Measurements from ENCODE around the gene PRUNE2. TPM values are rescaled to one million over a fixed set of nuclear protein-coding genes. Genes with fewer than 3 reads are reported as not detected.

PRUNE2 gene
- total RNA-seq, 1 donor from 2014 or later, result under 0.01 TPM

DNA sequence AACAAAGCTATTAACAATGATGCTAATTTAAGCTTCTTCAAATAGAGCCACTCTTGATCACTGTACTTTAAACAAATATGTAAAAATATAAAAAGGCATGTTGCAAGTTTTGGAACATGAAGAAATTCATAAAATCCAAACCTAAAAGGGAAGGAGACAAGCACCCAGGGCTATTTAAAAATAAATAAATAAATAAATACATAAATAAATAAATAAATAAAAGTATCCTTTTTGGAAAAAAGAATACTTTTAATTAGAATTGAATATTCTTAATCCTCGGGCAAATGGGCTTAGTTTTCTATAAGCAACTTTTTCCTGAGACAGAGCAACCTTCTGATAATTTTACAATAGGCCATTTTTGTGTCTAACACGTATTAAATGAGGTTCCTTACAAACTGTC is 289.1 kb downstream of the PRUNE2 start:
- TF ChIP-seq, protein P1, sequence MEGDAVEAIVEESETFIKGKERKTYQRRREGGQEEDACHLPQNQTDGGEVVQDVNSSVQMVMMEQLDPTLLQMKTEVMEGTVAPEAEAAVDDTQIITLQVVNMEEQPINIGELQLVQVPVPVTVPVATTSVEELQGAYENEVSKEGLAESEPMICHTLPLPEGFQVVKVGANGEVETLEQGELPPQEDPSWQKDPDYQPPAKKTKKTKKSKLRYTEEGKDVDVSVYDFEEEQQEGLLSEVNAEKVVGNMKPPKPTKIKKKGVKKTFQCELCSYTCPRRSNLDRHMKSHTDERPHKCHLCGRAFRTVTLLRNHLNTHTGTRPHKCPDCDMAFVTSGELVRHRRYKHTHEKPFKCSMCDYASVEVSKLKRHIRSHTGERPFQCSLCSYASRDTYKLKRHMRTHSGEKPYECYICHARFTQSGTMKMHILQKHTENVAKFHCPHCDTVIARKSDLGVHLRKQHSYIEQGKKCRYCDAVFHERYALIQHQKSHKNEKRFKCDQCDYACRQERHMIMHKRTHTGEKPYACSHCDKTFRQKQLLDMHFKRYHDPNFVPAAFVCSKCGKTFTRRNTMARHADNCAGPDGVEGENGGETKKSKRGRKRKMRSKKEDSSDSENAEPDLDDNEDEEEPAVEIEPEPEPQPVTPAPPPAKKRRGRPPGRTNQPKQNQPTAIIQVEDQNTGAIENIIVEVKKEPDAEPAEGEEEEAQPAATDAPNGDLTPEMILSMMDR (IDR thresholded peaks at IDR 0.05; ENCODE audit: insufficient read depth, low read length, severe bottlenecking), result no peak
- Histone ChIP-seq H3K27me3 (ENCODE audit: control insufficient read depth, insufficient read depth, low read length) (no peaks in the 10 kb centered on the region), H3K4me3 (ENCODE audit: low read depth, low read length) (no peak overlapping the region), H3K36me3 (ENCODE audit: control insufficient read depth, insufficient read depth, low read length) (no peaks in the 10 kb centered on the region)
- FAIRE-seq, result no peak
- no peak for DNase-seq (ENCODE audit: low read depth)

DNA sequence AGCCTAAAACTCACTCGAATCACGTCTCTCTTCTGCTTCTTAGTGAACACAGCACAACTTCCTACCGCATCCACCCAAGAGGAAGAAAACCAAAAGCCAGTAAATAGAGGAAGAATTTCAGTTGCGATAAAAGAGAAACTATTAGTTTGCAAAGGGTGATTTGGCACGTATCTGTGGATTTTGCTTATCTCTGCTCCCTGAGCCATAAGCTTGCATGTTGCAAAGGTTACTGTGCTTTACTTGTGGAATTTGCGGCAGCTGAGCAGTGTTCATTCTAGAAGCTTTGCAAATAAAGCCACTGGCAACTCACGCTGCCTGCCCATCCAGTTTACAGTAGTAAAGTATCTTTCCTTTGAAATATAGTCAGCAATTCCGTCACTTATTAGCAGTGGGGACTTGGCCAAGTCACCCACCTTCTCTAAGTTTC is 290.7 kb downstream of the PRUNE2 start:
- H3K4me3 ChIP-seq (ENCODE audit: low read depth, low read length), result no peak overlapping the region
- no peaks in the 10 kb centered on the region for H3K27me3 ChIP-seq (ENCODE audit: control insufficient read depth, insufficient read depth, low read length)
- no peak for FAIRE-seq
- no peak for DNase-seq (ENCODE audit: low read depth)
- TF ChIP-seq, protein P1 (IDR thresholded peaks at IDR 0.05; ENCODE audit: insufficient read depth, low read length, severe bottlenecking), result no peak
- H3K36me3 ChIP-seq (ENCODE audit: control insufficient read depth, insufficient read depth, low read length), result no peaks in the 10 kb centered on the region

DNA sequence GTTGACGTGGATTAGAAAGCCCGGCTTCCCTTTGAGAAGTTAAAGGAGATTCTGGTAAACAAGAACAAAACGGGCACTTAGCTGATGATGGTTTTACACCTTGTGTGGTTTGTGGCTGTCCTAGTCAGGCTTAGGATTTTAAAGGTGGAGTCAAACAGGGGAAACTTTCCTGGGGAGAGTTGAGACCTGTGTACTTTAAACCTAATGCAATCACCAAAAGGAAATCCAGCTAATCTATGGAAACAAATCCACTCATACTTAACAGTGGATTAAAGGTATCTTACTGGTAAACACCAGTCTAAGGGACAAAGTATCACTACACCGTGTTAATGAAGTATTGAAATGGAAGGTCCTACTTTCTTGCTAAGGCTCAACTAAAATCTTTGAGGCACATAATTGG is 291.9 kb downstream of the PRUNE2 start:
- TF ChIP-seq, protein P1 (IDR thresholded peaks at IDR 0.05; ENCODE audit: insufficient read depth, low read length, severe bottlenecking), result no peak
- H3K4me3 ChIP-seq (ENCODE audit: low read depth, low read length), result no peak overlapping the region
- FAIRE-seq, result no peak

DNA sequence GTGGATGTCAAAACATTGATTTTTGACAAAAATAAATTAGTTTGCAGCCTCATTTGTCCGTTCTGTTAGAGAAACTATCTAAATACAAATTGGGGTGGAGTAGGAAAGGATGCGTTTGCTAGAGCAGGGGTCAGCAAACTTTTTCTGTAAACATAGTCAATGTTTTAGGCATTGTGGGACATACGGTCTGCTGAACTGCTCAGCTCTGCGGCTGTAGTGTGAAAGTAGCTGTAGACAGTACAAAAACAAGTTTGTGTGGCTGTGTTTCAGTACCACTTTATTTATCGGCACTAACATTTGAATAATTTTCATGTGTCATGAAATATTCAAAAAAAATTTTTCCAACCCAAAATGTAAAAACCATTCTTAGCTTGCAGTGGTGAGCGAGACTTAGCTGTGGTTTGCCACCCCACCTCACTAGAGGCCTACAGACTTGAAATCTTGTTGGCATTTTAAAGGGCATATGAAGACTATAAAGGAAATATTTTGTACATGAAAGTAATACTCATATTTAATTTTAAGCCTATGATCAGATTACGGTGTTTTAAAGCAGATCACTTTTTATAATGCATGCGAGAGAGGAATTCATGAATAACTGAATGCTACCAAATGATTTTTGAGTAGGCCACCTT is 292.6 kb downstream of the PRUNE2 start:
- FAIRE-seq, result no peak

More for the DNA sequence above, 291.9 kb downstream of the PRUNE2 start:
- Histone ChIP-seq H3K36me3 (ENCODE audit: control insufficient read depth, insufficient read depth, low read length) (no peaks in the 10 kb centered on the region), H3K27me3 (ENCODE audit: control insufficient read depth, insufficient read depth, low read length) (no peaks in the 10 kb centered on the region)
- no peak for DNase-seq (ENCODE audit: low read depth)

DNA sequence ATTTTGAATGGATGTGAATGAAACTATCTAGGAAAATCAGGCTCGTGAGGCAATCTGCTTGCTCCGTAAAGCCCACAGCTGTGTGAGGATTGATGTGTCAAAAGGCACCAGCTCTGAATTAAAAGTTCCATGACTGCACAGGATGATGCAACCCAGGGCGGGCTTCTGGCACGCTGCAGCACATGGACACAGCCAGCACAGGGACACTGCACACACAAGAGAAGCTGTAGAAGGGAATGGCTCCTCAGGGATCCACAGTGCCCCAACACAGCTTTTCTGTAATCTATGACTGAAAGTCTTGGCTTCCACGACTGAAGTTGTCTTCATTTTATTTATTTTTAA is 295.9 kb downstream of the PRUNE2 start:
- DNase-seq (ENCODE audit: low read depth) (no peak), FAIRE-seq (no peak)
- Histone ChIP-seq H3K36me3 (ENCODE audit: control insufficient read depth, insufficient read depth, low read length) (no peaks in the 10 kb centered on the region), H3K27me3 (ENCODE audit: control insufficient read depth, insufficient read depth, low read length) (no peaks in the 10 kb centered on the region), H3K4me3 (ENCODE audit: low read depth, low read length) (no peak overlapping the region)
- TF ChIP-seq, protein P1 (IDR thresholded peaks at IDR 0.05; ENCODE audit: insufficient read depth, low read length, severe bottlenecking), result no peak

More for the DNA sequence above, 292.6 kb downstream of the PRUNE2 start:
- no peaks in the 10 kb centered on the region for H3K36me3 ChIP-seq (ENCODE audit: control insufficient read depth, insufficient read depth, low read length)
- H3K4me3 ChIP-seq (ENCODE audit: low read depth, low read length), result no peak overlapping the region
- H3K27me3 ChIP-seq (ENCODE audit: control insufficient read depth, insufficient read depth, low read length), result no peaks in the 10 kb centered on the region
- no peak for DNase-seq (ENCODE audit: low read depth)
- TF ChIP-seq, protein P1 (IDR thresholded peaks at IDR 0.05; ENCODE audit: insufficient read depth, low read length, severe bottlenecking), result no peak

Data from bronchial epithelial cell (primary cell).